BLaER1 treated with 17β-estradiol and CSF1 and Interleukin-3, amounts not matched to agents 10 nM and 100 nM (cell line): ENCODE measurements around the gene ONECUT1.

Experiments used
- H3K27ac ChIP-seq, 11 experiments: shearing (Covaris generic); formaldehyde crosslinking; 2 replicates each; pipeline ENCODE4 v1.8.1; 2022
- H3K27me3 ChIP-seq, 11 experiments: shearing (Covaris generic); formaldehyde crosslinking; 2 replicates each; pipeline ENCODE4 v1.8.1; 2022
- H3K36me3 ChIP-seq, 11 experiments: shearing (Covaris generic); formaldehyde crosslinking; 2 replicates each; pipeline ENCODE4 v1.8.1; 2022
- H3K4me1 ChIP-seq, 10 experiments: shearing (Covaris generic); formaldehyde crosslinking; 2 replicates each; pipeline ENCODE4 v1.8.1; 2022
- H3K4me2 ChIP-seq, 11 experiments: shearing (Covaris generic); formaldehyde crosslinking; 2 replicates each; pipeline ENCODE4 v1.8.1; 2022
- H3K4me3 ChIP-seq, 10 experiments: shearing (Covaris generic); formaldehyde crosslinking; 2 replicates each; pipeline ENCODE4 v1.8.1; 2022
- H3K9ac ChIP-seq, 11 experiments: shearing (Covaris generic); formaldehyde crosslinking; 2 replicates each; pipeline ENCODE4 v1.8.1; 2022
- H3K9me3 ChIP-seq, 11 experiments: shearing (Covaris generic); formaldehyde crosslinking; replicated peaks in 1 of 11; 2 replicates each; pipeline ENCODE4 v1.8.1; 2022
- H4K20me1 ChIP-seq, 11 experiments: shearing (Covaris generic); formaldehyde crosslinking; 2 replicates each; pipeline ENCODE4 v1.8.1; 2022
- Cebpa-rat ChIP-seq, 11 experiments: shearing (Covaris generic); IDR thresholded peaks; 2 replicates each; pipeline ENCODE4 v1.8.1; 2022

Gene ONECUT1

GRCh38 chr15:52799145-52799811, 9.1 kb upstream of the ONECUT1 start:
- H3K9ac ChIP-seq: no peak overlapping the region
- H3K4me1 ChIP-seq: peaks cover 0 to 15% (median 5%) of the 10 kb centered on the region in 10 experiments; a peak in 7 of 20 replicates
- TF ChIP-seq Cebpa-rat (IDR thresholded peaks at IDR 0.05): no peak
- peaks cover 30 to 62% (median 39%) of the 10 kb centered on the region in 11 experiments for H3K9me3 ChIP-seq
- no peak overlapping the region for H3K27ac ChIP-seq
- H3K27me3 ChIP-seq: peaks cover 100% of the 10 kb centered on the region in 11 experiments
- H4K20me1 ChIP-seq: peaks cover 0 to 97% (median 70%) of the 10 kb centered on the region in 11 experiments; a peak in 17 of 22 replicates
- no peak overlapping the region for H3K4me3 ChIP-seq
- no peak overlapping the region for H3K4me2 ChIP-seq
- H3K36me3 ChIP-seq: no peaks in the 10 kb centered on the region

- no peak for TF ChIP-seq Cebpa-rat (IDR thresholded peaks at IDR 0.05)
- Histone ChIP-seq H3K4me1 (peaks cover 0 to 13% (median 2%) of the 10 kb centered on the region in 10 experiments; a peak in 8 of 20 replicates), H3K4me3 (0 out of 20 replicates have a peak overlapping the region, but pooled peaks of 1 of the 10 experiments have one; percentile 31), H3K9ac (no peak overlapping the region), H3K4me2 (no peak overlapping the region), H3K9me3 (peaks cover 34 to 68% (median 45%) of the 10 kb centered on the region in 11 experiments), H3K27me3 (peaks cover 100% of the 10 kb centered on the region in 11 experiments), H3K36me3 (no peaks in the 10 kb centered on the region), H4K20me1 (peaks cover 0 to 91% (median 65%) of the 10 kb centered on the region in 11 experiments; a peak in 17 of 22 replicates), H3K27ac (no peak overlapping the region)
These were observed 8.5 kb upstream of the ONECUT1 start for GRCh38 chr15:52798529-52799101.

- no peak overlapping the region for H3K9ac ChIP-seq
- no peak overlapping the region for H3K27ac ChIP-seq
- H3K27me3 ChIP-seq: peaks cover 100% of the 10 kb centered on the region in 11 experiments
- peak overlapping the region in 1 of 10 experiments; percentile 31; a peak in 1 of 20 replicates for H3K4me3 ChIP-seq
- no peak for TF ChIP-seq Cebpa-rat (IDR thresholded peaks at IDR 0.05)
- H3K4me2 ChIP-seq: peak overlapping the region in 3 of 11 experiments; percentile 16 to 23 (median 20); a peak in 4 of 22 replicates
- no peaks in the 10 kb centered on the region for H3K36me3 ChIP-seq
- H3K4me1 ChIP-seq: peaks cover 0 to 17% (median 0%) of the 10 kb centered on the region in 10 experiments; a peak in 5 of 20 replicates
- peaks cover 0 to 83% (median 60%) of the 10 kb centered on the region in 11 experiments; a peak in 17 of 22 replicates for H4K20me1 ChIP-seq
- H3K9me3 ChIP-seq: peaks cover 34 to 68% (median 48%) of the 10 kb centered on the region in 11 experiments
These were observed 7.7 kb upstream of the ONECUT1 start for GRCh38 chr15:52797625-52798501.

GRCh38 chr15:52796753-52797520, 6.8 kb upstream of the ONECUT1 start:
- H3K27ac ChIP-seq: no peak overlapping the region
- no peak overlapping the region for H3K9ac ChIP-seq
- peaks cover 0 to 78% (median 56%) of the 10 kb centered on the region in 11 experiments; a peak in 17 of 22 replicates for H4K20me1 ChIP-seq
- no peak overlapping the region for H3K4me3 ChIP-seq
- peaks cover 100% of the 10 kb centered on the region in 11 experiments for H3K27me3 ChIP-seq
- no peaks in the 10 kb centered on the region for H3K36me3 ChIP-seq
- no peak for TF ChIP-seq Cebpa-rat (IDR thresholded peaks at IDR 0.05)
- peaks cover 0 to 20% (median 0%) of the 10 kb centered on the region in 10 experiments; a peak in 5 of 20 replicates for H3K4me1 ChIP-seq
- H3K4me2 ChIP-seq: no peak overlapping the region
- H3K9me3 ChIP-seq: peaks cover 34 to 65% (median 46%) of the 10 kb centered on the region in 11 experiments

GRCh38 chr15:52796228-52796521, 6.0 kb upstream of the ONECUT1 start:
- Histone ChIP-seq H3K9ac (no peak overlapping the region), H3K4me3 (no peak overlapping the region), H3K9me3 (peaks cover 27 to 63% (median 38%) of the 10 kb centered on the region in 11 experiments), H3K27me3 (peaks cover 100% of the 10 kb centered on the region in 11 experiments), H3K36me3 (no peaks in the 10 kb centered on the region), H3K4me1 (peaks cover 0 to 20% (median under 1%) of the 10 kb centered on the region in 10 experiments; a peak in 8 of 20 replicates), H3K27ac (no peak overlapping the region), H4K20me1 (peaks cover 0 to 77% (median 49%) of the 10 kb centered on the region in 11 experiments; a peak in 17 of 22 replicates), H3K4me2 (no peak overlapping the region)
- TF ChIP-seq Cebpa-rat (IDR thresholded peaks at IDR 0.05): no peak

GRCh38 chr15:52795464-52796227, 5.5 kb upstream of the ONECUT1 start:
- H3K4me2 ChIP-seq: no peak overlapping the region
- TF ChIP-seq Cebpa-rat (IDR thresholded peaks at IDR 0.05): no peak
- no peak overlapping the region for H3K4me3 ChIP-seq
- H3K27ac ChIP-seq: no peak overlapping the region
- peaks cover 0 to 71% (median 43%) of the 10 kb centered on the region in 11 experiments; a peak in 17 of 22 replicates for H4K20me1 ChIP-seq
- H3K9me3 ChIP-seq: peaks cover 22 to 58% (median 33%) of the 10 kb centered on the region in 11 experiments
- H3K36me3 ChIP-seq: no peaks in the 10 kb centered on the region
- no peak overlapping the region for H3K9ac ChIP-seq
- peaks cover 0 to 20% (median 5%) of the 10 kb centered on the region in 10 experiments; a peak in 11 of 20 replicates for H3K4me1 ChIP-seq
- H3K27me3 ChIP-seq: peaks cover 100% of the 10 kb centered on the region in 11 experiments

- H3K9ac ChIP-seq: no peak overlapping the region
These were observed 4.7 kb upstream of the ONECUT1 start for GRCh38 chr15:52794665-52795463.

More at GRCh38 chr15:52794665-52795463, 4.7 kb upstream of the ONECUT1 start:
- peak overlapping the region in 2 of 10 experiments; percentile 15 to 42; a peak in 4 of 20 replicates for H3K4me3 ChIP-seq
- no peaks in the 10 kb centered on the region for H3K36me3 ChIP-seq
- no peak overlapping the region for H3K27ac ChIP-seq
- H3K27me3 ChIP-seq: peaks cover 100% of the 10 kb centered on the region in 11 experiments
- H3K4me2 ChIP-seq: no peak overlapping the region
- no peak for TF ChIP-seq Cebpa-rat (IDR thresholded peaks at IDR 0.05)
- peaks cover 0 to 63% (median 40%) of the 10 kb centered on the region in 11 experiments; a peak in 17 of 22 replicates for H4K20me1 ChIP-seq
- H3K9me3 ChIP-seq: peaks cover 22 to 52% (median 30%) of the 10 kb centered on the region in 11 experiments
- peaks cover 0 to 20% (median 8%) of the 10 kb centered on the region in 10 experiments; a peak in 11 of 20 replicates for H3K4me1 ChIP-seq
